CD4-positive, alpha-beta T cell treated with Interleukin-6 at 100 ng/mL for 8 hours (primary cell): ENCODE measurements around the gene RNF130.

Experiments
- DNase-seq: peaks from one replicate; pipeline ENCODE4 v3.0.0-alpha.2; 2020; ENCODE audit warnings: mixed read lengths, low spot score

Gene RNF130

DNA sequence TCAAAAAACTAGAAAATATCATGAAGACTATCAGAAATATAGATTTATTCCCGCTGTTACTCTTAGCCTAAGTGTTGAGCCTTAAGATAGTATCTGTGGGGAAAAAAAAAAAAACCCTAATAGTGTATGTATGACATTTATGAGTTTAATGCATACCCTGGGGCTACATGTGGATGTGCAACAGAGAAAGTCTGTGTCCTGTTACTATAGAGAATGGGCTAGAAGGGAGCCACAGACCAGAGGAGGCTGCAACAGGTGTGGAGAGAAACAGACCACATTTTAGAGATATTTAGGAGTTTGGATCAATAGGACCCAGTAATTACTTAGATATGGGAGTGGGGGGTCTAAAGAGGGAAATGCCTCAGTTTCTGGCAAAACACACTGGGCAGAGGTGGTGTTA lies 15.4 kb downstream of the RNF130 start:
- no peak for DNase-seq

DNA sequence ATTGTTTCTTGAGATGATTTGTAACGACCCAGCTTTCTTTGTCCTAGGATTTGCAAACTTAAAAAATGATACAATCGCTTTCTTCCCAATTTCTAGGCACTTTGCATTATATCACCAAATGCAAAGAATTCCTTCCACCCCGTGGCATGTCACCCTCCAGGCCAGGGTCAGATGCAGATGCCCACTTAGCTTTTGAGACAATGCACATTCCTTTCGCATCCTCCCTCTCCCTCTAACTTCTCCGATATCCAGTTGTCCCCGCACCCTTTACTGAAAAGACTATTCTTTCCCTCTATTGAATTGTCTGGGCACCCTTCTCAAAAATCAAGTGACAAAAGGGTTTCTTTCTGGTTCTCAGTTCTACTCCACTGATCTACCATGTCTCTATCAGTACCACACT lies 17.3 kb downstream of the RNF130 start:
- no peak for DNase-seq

DNA sequence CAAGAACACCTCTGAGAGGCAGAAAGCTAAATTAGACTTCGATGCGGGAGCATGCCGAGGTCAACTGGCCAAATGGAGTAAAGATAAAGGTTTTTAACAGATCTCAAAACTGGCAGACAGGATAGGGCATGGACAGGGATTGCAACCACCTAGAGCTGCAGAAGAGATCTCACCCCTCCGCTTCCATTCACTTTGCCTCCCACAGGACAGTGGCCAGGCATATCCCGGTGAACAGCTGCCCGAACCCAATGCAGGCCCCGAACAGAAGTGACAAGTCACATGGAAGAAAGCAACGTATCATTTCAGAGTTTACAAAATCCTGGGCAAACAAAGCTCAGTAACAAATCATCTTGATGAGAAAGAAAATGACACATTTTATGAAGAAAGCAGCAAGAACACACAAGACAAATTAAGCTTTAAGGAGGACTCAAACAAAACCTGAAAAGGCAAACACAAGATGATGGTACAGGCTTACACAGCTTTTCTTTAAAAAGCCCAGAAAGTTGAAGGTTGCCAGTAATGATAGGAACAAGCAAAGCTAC lies 18.4 kb downstream of the RNF130 start:
- no peak for DNase-seq

DNA sequence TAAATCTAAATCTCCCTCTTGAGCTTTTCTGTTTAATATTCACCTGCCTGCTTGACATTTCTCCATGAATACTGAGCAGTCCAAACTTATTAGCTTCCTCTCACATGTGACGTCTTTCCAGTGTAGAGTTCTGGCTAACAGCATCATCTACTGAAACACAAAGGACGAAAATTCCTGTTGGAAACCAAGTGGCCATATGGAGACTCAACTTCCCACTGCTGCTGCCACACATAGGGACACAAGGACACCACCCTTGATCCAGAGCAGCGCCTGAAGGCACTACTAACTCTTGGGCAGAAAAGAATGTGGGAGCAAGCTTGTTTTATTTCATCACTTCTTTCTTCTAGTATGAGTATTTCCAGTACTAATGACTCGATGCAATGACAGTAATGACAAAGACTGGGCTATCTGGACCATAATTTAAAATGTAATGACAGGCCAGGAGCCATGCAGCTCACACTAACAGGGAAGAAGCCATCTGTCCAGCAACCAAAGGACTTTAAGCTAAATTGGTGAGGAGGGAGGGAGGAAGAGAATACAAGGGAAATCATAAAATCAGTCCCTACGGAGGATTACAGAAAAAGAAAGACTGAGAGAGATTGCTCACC lies 19.2 kb downstream of the RNF130 start:
- no peak for DNase-seq

DNA sequence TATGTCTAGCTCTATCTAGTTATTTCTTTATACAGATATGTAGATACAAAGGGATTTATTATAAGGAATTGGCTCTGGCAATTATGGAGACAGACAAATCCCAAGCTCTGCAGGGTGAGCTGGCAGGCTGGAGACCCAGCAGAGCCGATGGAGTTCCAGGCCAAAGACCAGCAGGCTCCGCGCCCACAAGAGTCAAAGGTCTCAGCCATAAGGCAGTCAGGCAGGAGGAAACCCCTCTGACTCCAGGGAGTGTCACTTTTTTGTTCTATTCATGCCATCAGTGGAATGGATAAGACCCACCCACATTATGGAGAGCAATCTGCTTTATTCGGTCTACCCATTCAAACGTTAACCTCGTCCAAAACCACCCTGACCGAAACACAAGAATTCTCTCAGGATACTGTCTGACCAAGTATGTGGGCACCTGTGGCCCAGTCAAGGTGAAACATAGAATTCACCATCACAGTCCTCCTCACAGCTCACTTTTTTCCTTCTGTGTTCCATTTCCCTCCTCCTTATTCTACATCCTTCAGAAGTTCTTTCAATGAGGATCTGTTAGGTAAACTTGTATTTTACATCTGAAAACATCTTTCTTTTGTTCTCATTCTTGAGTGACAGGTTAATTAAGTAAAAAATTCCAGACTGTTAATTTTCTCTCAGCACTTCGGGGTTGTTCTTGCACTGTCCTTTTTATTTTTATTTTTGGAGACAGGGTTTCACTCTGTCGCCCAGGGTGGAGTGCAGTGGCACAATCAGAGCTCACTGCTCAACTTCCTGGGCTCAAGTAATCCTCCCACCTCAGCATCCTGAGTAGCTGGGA lies 21.2 kb downstream of the RNF130 start:
- no peak for DNase-seq

DNA sequence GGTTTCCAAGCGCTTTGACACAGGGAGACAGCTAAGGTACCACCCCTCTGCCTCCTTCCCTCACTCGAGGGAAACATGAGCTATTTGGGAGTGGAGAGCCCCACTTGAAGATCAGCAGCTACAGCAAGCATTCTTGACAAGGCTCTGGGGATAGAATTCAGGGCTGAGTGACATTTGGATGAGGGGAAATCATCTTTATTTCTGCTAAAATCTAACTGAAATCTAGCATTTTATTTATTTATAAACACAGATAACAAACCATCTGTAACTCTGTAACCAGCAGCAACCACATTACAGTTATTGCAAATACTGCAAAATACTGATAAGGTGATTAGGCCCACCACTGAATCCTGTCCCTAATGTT lies 22.4 kb downstream of the RNF130 start:
- no peak for DNase-seq

DNA sequence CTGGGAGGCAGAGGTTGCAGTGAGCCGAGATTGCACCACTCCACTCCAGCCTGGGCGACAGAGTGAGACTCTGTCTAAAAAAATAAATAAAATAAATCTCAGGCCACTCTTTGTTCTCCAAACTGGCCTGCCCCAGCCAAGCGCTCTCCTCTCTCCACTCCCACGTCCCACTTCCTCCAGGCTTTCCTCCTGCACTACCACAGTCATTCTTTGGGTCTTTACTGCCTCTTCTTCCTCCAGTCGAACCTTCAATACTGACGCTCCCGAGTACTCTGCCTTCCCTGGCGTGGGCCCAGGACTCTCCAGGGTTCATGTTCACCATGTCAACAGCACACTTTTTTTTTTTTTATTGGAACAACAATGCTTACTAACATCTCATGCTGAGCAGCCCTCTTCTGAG lies 23.9 kb downstream of the RNF130 start:
- DNase-seq, result no peak

DNA sequence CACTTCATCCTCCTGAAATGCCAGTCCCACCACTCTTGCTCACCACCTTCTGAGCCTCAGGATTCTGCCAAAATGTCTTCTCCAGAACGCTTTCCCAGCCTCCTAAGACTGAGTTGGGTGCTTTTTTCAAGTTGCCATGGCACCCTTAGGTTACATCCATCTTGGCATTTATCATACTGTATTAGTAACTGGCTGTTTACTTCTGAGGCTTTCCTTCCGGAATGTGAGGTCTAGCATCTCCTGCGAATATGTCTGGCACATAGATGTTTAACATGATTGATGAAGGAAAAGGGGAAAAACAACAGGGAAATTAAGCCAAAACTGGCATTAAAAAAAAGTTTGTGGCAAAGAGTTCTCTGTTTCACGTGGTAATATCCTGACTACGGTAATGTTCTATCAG lies 24.9 kb downstream of the RNF130 start:
- no peak for DNase-seq

DNA sequence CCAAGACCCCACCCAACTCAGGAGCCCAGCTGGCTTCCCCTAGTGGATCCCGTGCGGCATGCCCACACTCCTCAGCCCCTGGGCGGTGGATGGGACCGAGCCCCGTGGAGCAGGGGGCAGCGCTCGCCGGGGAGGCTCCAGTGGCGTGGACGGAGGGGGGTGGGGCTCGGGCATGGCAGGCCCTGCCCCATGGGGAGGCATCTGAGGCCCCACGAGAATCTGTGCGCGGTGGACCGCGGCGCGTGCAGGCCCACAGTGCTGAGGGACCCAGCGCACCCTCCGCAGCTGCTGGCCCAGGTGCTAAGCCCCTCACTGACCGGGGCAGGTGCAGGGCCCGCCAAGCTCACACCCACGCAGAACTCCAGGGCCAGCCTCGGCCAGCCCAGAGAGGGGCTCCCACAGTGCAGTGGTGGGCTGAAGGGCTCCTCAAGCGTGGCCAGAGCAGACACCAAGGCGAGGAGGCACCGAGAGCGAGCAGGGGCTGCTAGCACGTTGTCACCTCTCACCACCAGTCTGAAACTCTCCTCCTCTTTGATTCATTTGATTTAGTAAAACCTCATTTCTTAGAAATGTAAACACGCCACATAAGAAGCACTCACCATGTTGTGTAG lies 25.6 kb downstream of the RNF130 start:
- DNase-seq, result no peak

DNA sequence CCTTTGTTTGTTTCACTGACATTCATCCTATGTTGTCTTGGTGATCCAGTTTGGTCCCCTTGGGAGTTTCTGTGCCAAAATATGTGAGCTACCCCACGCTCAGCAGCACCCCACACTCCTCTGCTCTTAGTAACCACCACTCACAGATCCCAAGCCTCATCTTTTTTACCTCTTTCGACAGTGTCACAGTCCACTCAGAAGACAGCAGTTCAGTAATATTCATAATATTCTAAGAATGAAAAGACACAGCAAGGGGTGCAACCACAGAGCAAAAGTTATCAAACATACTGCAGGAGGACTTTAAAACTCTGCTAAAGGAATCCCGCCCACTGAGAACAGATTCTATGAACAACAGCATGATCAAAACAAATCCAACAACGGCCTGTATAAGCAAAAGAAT lies 28.2 kb downstream of the RNF130 start:
- DNase-seq, result no peak

DNA sequence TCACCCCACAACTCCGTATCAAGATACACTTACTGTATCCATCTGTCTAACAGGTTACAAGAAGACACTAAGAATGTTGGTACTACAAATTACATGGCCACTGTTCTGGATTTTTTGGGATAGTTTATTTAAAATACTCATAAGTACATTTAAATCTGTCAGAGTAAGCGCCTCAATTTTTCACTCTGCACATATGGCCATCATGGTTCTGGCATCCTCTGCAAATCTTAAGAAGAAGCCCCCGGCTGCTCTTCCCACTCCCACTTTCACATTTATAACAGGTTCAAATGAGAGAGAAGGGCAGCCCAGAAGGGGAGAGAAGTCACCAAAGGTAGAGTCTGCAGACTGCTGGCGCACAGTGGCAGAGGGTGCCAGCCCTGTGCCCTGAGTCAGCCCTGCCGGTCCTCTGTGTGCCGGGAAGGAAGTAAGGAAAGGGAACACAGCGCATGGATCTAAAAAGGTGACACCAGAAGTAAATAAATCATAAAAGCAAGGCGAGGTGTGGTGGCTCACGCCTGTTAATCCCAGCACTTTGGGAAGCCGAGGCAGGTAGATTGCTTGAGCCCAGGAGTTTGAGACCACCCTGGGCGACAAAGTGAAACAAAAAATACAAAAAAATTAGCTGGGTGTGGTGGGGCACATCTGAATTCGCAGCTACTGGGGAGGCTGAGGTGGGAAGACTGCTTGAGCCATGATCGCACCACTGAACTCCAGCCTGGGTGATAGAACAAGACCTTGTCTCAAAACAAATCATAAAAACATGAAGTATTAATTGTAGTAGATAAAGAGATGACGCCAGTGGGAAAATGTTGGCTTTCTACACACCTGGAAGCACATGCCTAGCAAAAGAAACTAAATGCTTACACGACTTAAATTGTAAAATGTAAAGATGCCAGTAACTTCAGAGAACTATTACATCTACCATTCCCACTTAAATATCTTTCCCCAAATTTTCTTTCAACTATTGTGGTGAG lies 30.0 kb downstream of the RNF130 start:
- DNase-seq, result no peak

DNA sequence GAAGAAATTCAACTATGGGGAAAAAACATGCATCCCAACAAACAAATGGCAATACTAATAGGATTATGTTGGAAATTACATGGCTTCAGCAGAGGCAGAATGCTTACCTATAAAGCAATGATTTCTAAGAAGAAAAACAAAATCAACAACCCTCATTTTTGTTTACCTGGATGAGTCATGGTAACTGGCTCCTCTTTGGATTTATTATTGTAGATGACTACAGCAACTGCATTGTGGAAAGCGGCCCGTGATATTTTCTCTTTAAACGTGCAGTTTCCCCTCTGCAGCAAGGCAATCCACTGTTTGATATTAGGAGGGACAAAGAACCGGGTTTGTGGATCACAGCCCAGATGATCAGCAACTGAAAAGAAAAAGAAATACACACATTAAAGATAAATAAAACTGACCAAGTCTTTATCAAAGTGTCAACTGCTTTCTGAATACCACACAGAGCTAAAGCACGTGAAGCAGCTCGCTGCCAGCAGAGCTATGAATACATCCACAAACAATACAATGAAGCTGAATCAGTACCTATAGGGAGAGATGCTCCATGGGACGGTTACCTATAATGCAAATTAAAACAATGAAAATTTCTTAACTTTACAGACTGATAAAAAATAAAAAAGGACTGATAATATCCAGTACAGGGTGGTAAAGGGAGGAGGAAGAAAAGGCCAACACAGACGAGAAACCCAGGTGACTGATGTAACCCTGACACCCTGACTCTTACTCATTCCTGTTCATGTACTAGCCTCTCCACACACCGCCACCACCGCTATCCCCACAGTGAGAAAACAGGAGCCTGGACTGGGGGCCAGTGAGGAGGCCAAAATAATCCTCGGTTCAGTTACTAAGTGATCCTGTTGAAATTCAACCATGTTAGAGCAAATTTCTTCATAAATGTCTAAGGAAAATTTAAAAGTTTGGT lies 31.0 kb downstream of the RNF130 start:
- DNase-seq, result no peak

DNA sequence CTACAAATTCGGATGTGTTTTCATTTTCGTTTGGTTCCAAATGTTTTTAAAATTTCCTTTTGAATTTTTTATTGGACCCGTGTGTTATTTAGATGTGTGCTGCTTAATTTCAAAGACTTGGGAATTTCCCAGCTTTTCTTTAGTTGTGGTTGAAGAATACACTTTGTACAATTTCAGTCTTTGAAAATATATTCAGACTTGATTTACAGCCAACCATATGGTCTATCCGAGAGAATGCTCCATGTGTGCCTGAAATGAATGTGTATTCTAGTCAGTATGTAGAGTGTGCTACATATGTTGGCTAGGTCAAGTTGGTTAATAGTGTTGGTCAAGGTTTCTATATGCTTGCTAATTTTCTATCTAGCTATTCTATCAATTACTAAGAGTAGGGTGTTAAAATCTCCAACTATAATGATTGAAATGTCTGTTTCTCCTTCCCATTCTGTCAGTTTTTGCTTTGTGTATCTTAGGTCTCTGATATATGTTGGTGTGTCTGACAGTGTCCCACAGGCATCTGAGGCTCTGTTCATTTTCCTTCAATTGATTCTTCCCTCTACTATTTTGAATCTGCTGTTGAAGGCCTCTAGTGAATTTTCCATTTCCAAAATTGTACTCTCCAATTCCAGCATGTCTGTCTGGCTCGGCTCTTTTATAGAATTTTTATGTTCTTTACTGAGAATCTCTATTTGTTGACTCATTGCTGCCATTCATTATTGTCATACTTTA lies 36.2 kb downstream of the RNF130 start:
- no peak for DNase-seq

DNA sequence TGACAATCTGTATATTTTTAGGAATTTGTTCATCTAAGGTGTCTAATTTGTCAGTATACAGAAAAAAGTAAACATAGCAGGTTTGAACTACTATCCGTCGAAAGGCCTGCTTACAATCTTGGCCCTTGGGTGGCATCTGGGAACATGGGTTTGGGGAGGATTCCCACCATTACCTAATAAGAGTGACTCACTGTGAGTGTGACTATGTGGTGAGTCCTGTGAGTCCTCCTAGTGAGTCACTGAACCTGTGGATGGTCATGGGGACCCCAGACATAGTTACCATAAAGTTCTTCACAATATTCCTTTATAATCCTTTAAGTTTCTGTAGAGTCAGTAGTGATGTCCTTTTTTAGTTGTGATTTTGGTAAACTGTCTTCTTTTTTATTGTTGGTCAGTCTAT lies 37.0 kb downstream of the RNF130 start:
- DNase-seq, result no peak

DNA sequence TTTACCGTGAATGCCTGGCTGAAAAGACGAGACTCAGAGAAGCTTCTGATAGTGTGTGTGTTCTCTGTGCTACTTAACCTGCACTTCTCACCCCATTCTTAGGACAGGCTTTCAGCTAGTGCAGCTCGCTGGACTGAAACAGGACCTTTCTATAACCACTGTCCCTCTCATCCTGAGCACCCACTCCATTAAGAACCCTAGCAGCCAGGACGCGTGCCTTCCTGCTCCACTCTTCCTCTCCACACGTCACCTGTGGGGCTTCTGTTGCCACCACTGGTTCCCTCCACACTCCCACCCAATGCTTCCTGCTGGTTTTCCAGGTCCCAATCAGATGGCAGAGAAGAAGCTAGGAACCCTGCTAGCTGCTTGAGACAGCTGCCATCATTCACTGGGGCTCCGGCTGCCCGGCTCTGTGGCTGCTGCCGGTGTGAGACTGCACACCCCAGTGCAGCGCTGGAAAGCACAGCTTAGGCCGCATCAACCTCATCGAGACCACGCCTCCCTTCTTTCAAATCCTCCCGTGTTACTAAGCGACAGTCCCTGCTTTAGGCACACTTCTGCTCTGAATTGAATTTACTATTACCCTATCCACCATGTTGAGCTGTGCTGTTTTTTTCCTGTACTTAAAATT lies 44.0 kb downstream of the RNF130 start:
- no peak for DNase-seq

DNA sequence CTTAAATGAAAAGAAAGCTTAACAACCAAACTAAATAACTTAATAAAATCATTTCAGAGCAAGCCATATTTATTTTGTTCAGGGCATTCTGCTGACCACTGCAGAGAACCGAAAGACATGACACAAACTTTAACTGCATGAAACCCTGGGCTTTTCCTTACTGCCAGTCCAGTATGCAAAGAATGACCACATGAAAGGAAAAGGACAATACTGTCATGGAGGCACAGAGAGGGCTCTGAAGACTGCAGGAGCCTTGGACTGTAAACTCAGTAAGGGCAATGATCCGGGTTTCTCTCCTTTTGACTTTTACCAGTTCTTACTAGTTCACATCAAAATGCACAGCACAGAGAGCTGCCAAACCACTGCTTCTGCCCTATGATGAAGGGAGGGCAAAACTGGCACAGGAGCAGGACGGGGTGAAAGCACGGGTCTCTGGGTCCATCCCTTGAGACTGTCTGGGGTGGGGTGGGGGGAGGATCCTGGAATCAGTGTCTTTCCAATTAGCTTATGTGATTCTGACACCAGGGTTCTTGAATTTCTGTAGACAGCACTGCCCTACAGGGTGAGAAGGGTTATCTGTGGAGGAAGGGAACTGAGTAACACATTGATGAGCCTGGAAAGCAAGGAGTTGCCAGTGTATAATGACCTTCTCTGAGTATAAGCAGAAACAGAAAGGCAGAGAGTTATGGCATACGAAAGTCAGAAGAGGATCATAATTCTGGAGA lies 44.7 kb downstream of the RNF130 start:
- DNase-seq, result no peak

DNA sequence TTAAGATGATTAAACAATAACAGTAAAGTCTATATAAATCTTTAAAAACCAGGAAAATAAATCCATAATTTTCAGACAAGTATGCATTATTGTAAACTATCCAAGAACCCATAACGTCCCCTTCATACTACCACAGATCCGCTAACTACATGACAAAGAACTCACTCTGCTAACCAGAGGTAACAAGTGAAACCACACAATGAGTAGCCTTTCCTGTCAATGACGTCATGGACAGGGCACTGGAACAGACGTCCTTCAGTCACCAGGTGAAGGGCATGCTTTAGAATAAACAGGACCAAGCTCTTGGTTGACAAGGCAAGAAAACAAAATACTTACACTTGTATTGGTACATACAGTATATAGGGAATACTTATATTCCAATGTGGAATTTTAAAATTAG lies 45.2 kb downstream of the RNF130 start:
- no peak for DNase-seq

DNA sequence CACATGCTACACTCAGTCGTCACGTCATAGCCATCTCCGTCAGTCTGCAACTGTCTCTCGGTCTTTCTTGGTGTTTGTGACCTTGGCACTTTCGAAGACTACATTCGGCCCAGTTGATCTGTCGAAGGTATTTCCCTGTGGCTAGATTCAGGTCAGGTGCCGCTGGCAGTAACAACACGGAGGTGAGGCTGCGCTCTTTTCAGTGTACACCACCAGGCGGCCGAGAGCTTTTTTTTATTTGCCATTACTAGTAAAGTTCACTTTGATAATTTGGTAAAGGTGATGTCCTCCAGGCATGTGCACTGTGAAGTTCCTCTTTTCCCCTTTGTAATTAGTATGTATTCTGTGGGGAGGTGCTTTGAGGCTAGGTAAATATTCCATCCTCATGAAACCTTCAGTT lies 49.7 kb downstream of the RNF130 start:
- DNase-seq, result no peak

DNA sequence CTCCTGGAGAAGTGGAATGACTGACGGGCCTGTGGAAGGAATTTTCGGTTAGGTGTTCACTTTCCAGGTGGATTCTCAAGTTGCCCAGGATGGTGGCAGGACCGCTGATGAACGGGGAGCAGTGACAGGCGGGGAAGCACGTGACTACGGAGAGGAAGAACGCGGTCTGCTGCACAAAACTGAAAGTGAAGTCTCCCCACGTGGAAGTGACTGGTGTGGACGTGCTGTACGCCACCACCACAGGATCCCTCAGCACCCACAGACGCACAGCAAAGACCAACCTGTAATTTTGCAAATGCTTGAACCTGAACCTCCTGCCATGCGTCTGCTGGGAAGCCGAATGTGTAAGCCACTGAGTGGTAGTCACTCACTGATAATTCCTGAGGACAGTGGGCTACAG lies 51.4 kb downstream of the RNF130 start:
- no peak for DNase-seq
